ENCODE measurements around the gene CADPS. TPM values are rescaled to one million over a fixed set of nuclear protein-coding genes. Genes with fewer than 3 reads are reported as not detected.

The CADPS gene
- polyA plus RNA-seq, 1 donor from 2014 or later = 118 TPM

DNA sequence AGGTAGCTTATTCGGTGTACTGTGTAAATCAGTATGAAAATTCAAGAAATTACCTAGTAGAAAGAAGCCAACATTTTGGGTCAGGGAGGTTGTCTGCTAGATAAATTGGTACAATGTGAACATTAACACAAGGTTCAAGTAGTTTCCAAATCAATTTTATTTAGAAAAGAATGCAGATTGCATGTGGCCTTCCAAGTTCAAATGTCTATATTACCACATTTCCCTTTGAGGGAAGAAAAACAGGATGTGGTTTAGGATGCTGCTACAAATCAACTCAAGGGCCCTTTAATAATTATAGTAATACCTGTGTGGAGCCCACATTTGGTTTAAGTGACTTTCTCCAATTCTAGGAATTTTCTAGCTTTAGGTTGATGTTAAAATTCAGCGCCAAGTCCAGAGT lies 57.5 kb downstream of the CADPS start:
- Histone ChIP-seq H4K20me1 (ENCODE audit: insufficient read depth) (no peaks in the 10 kb centered on the region), H3K4me2 (ENCODE audit: low read length) (no peak overlapping the region), H2AFZ (ENCODE audit: low read depth, low read length) (no peak overlapping the region), H3K9me2 (ENCODE audit: insufficient read depth, low read length) (no peaks in the 10 kb centered on the region), H3K9ac (ENCODE audit: low read length) (no peak overlapping the region), H3K27ac (ENCODE audit: low read length) (no peak overlapping the region), H3F3A (ENCODE audit: insufficient read depth, low read length, poor library complexity, severe bottlenecking) (no peaks in the 10 kb centered on the region), H3K79me2 (replicated peaks; ENCODE audit: insufficient read depth, low read length) (peaks cover 2% of the 10 kb centered on the region), H3K27me3 (ENCODE audit: insufficient read depth, low read depth, low read length) (no peaks in the 10 kb centered on the region), H3K36me3 (ENCODE audit: insufficient read depth, low read length) (no peaks in the 10 kb centered on the region), H3K9me3 (ENCODE audit: low read length) (no peaks in the 10 kb centered on the region), H3K4me3 (ENCODE audit: low read length) (no peak overlapping the region)
- TF ChIP-seq TAF1 (IDR thresholded peaks at IDR 0.05; ENCODE audit: low read depth) (no peak), RAD21 (conservative IDR thresholded peaks at IDR 0.05) (no peak), MXI1 (conservative IDR thresholded peaks at IDR 0.05; ENCODE audit: poor library complexity, severe bottlenecking) (no peak), SMC3 (conservative IDR thresholded peaks at IDR 0.05; ENCODE audit: poor library complexity) (no peak), EZH2 (IDR thresholded peaks at IDR 0.05; ENCODE audit: borderline replicate concordance, insufficient read depth, low read length, poor library complexity, severe bottlenecking) (no peak), EP300 (conservative IDR thresholded peaks at IDR 0.05; ENCODE audit: poor library complexity, severe bottlenecking) (no peak), POLR2AphosphoS5 (IDR thresholded peaks at IDR 0.05) (no peak)
- TF ChIP-seq, protein P1, sequence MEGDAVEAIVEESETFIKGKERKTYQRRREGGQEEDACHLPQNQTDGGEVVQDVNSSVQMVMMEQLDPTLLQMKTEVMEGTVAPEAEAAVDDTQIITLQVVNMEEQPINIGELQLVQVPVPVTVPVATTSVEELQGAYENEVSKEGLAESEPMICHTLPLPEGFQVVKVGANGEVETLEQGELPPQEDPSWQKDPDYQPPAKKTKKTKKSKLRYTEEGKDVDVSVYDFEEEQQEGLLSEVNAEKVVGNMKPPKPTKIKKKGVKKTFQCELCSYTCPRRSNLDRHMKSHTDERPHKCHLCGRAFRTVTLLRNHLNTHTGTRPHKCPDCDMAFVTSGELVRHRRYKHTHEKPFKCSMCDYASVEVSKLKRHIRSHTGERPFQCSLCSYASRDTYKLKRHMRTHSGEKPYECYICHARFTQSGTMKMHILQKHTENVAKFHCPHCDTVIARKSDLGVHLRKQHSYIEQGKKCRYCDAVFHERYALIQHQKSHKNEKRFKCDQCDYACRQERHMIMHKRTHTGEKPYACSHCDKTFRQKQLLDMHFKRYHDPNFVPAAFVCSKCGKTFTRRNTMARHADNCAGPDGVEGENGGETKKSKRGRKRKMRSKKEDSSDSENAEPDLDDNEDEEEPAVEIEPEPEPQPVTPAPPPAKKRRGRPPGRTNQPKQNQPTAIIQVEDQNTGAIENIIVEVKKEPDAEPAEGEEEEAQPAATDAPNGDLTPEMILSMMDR (IDR thresholded peaks at IDR 0.05; ENCODE audit: poor library complexity, severe bottlenecking) = no peak
- TF ChIP-seq, protein P2, sequence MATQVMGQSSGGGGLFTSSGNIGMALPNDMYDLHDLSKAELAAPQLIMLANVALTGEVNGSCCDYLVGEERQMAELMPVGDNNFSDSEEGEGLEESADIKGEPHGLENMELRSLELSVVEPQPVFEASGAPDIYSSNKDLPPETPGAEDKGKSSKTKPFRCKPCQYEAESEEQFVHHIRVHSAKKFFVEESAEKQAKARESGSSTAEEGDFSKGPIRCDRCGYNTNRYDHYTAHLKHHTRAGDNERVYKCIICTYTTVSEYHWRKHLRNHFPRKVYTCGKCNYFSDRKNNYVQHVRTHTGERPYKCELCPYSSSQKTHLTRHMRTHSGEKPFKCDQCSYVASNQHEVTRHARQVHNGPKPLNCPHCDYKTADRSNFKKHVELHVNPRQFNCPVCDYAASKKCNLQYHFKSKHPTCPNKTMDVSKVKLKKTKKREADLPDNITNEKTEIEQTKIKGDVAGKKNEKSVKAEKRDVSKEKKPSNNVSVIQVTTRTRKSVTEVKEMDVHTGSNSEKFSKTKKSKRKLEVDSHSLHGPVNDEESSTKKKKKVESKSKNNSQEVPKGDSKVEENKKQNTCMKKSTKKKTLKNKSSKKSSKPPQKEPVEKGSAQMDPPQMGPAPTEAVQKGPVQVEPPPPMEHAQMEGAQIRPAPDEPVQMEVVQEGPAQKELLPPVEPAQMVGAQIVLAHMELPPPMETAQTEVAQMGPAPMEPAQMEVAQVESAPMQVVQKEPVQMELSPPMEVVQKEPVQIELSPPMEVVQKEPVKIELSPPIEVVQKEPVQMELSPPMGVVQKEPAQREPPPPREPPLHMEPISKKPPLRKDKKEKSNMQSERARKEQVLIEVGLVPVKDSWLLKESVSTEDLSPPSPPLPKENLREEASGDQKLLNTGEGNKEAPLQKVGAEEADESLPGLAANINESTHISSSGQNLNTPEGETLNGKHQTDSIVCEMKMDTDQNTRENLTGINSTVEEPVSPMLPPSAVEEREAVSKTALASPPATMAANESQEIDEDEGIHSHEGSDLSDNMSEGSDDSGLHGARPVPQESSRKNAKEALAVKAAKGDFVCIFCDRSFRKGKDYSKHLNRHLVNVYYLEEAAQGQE (IDR thresholded peaks at IDR 0.05; ENCODE audit: borderline replicate concordance) = no peak

DNA sequence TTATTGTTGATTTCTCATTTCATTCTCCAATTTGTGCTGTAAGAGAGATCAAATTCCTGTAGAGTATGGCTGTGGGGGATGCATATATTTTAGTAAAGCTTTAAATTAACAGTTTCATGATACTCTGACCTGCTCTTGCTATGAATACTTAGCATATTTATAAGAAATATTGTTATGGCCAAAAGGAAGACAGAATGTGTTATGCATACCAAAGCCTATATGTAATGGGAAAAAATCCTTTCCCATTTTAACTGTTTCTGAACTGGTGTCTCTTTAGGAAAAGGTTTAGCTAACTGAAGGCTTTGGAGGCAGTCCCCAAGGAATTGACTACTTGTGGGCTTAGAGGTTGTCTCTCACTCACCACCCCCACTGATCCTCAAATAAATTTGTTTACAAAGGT lies 59.2 kb downstream of the CADPS start:
- H3K9me3 ChIP-seq (ENCODE audit: low read length) = no peaks in the 10 kb centered on the region
- H3K9ac ChIP-seq (ENCODE audit: low read length) = no peak overlapping the region
- H3K36me3 ChIP-seq (ENCODE audit: insufficient read depth, low read length) = no peaks in the 10 kb centered on the region
- no peak overlapping the region for H3K4me3 ChIP-seq (ENCODE audit: low read length)
- H3K27me3 ChIP-seq (ENCODE audit: insufficient read depth, low read depth, low read length) = no peaks in the 10 kb centered on the region
- no peak overlapping the region for H3K4me2 ChIP-seq (ENCODE audit: low read length)
- no peak overlapping the region for H2AFZ ChIP-seq (ENCODE audit: low read depth, low read length)
- H3K9me2 ChIP-seq (ENCODE audit: insufficient read depth, low read length) = no peaks in the 10 kb centered on the region
- peaks cover 2% of the 10 kb centered on the region for H3K79me2 ChIP-seq (replicated peaks; ENCODE audit: insufficient read depth, low read length)
- TF ChIP-seq, protein P1 (IDR thresholded peaks at IDR 0.05; ENCODE audit: poor library complexity, severe bottlenecking) = no peak
- TF ChIP-seq RAD21 (conservative IDR thresholded peaks at IDR 0.05) = no peak
- no peak for TF ChIP-seq EP300 (conservative IDR thresholded peaks at IDR 0.05; ENCODE audit: poor library complexity, severe bottlenecking)
- TF ChIP-seq, protein P2 (IDR thresholded peaks at IDR 0.05; ENCODE audit: borderline replicate concordance) = no peak
- H4K20me1 ChIP-seq (ENCODE audit: insufficient read depth) = no peaks in the 10 kb centered on the region
- H3K27ac ChIP-seq (ENCODE audit: low read length) = no peak overlapping the region
- H3F3A ChIP-seq (ENCODE audit: insufficient read depth, low read length, poor library complexity, severe bottlenecking) = no peaks in the 10 kb centered on the region

Data from neural cell (in vitro differentiated cells).